ENCODE data around the gene NRXN3. TPM values are rescaled to one million over a fixed set of nuclear protein-coding genes. Genes with fewer than 3 reads are reported as not detected.

Gene NRXN3
- polyA plus RNA-seq, 1 experiment = 1.1 TPM

DNA sequence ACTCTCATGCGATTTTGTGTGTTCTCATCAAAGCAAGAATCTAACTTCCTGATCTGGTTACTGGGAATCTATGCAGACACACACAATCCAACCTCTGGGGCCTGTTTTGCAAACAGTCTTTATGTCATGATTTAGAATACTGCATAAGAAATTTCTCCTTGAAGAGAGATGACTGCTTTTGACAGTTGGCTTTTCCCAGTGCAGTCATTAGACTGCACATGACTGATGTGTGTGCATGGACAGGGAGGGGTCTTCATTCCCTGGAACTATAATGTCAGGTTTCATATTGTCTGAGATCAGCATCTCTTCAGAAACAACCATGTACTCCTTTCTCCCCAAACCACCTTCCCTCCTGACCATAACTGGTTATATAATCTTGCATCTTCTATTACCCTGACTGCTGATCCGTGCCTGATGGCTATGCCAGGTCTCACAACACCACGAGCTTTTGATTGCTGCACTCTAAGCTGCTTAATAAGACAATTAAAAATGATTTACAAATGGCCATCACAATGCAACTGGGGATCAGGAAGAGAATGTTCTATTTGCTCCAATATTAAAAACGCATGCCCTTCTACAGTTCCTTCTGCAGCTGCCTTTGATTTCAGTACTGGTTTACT is 995.4 kb downstream of the NRXN3 start:
- POLR2A ChIA-PET = no interaction called here
- Histone ChIP-seq H3K9me3 (ENCODE audit: control insufficient read depth, insufficient read depth, low read length) (no peaks in the 10 kb centered on the region), H3K27ac (ENCODE audit: low read depth, low read length) (no peak overlapping the region), H3K4me3 (ENCODE audit: low read depth, low read length) (no peak overlapping the region), H3K27me3 (ENCODE audit: control insufficient read depth, insufficient read depth, low read length) (no peaks in the 10 kb centered on the region)
- TF ChIP-seq CTCF (IDR thresholded peaks at IDR 0.05; ENCODE audit: low read depth, low read length) = no peak
- CTCF ChIA-PET = no interaction called here
- DNase-seq (ENCODE audit: low read depth, low spot score) = no peak

GRCh38 chr14:79166171-79166570 is 996.0 kb downstream of the NRXN3 start:
- H3K9me3 ChIP-seq (ENCODE audit: control insufficient read depth, insufficient read depth, low read length) = no peaks in the 10 kb centered on the region
- TF ChIP-seq CTCF (IDR thresholded peaks at IDR 0.05; ENCODE audit: low read depth, low read length) = no peak
- POLR2A ChIA-PET = no interaction called here
- H3K27ac ChIP-seq (ENCODE audit: low read depth, low read length) = no peak overlapping the region
- H3K4me3 ChIP-seq (ENCODE audit: low read depth, low read length) = no peak overlapping the region
- no peak for DNase-seq (ENCODE audit: low read depth, low spot score)
- CTCF ChIA-PET = no interaction called here
- H3K27me3 ChIP-seq (ENCODE audit: control insufficient read depth, insufficient read depth, low read length) = no peaks in the 10 kb centered on the region

GRCh38 chr14:79167957-79168356 is 997.8 kb downstream of the NRXN3 start:
- no peak overlapping the region for H3K27ac ChIP-seq (ENCODE audit: low read depth, low read length)
- TF ChIP-seq CTCF (IDR thresholded peaks at IDR 0.05; ENCODE audit: low read depth, low read length) = no peak
- H3K9me3 ChIP-seq (ENCODE audit: control insufficient read depth, insufficient read depth, low read length) = no peaks in the 10 kb centered on the region
- H3K4me3 ChIP-seq (ENCODE audit: low read depth, low read length) = no peak overlapping the region
- DNase-seq (ENCODE audit: low read depth, low spot score) = no peak
- ChIA-PET POLR2A (no interaction called here), CTCF (interaction anchor here (0.7 kb wide), 1 partner anchor 68 kb away, joined by 3 read pairs; no protein-coding TSS in a partner anchor)
- H3K27me3 ChIP-seq (ENCODE audit: control insufficient read depth, insufficient read depth, low read length) = no peaks in the 10 kb centered on the region

- CTCF ChIA-PET = no interaction called here
- H3K4me3 ChIP-seq (ENCODE audit: low read depth, low read length) = no peak overlapping the region
- no peak for TF ChIP-seq CTCF (IDR thresholded peaks at IDR 0.05; ENCODE audit: low read depth, low read length)
- H3K27ac ChIP-seq (ENCODE audit: low read depth, low read length) = no peak overlapping the region
- no peaks in the 10 kb centered on the region for H3K9me3 ChIP-seq (ENCODE audit: control insufficient read depth, insufficient read depth, low read length)
- POLR2A ChIA-PET = no interaction called here
- DNase-seq (ENCODE audit: low read depth, low spot score) = no peak
- no peaks in the 10 kb centered on the region for H3K27me3 ChIP-seq (ENCODE audit: control insufficient read depth, insufficient read depth, low read length)
Observed at GRCh38 chr14:79175671-79176070, 1005.5 kb downstream of the NRXN3 start.

DNA sequence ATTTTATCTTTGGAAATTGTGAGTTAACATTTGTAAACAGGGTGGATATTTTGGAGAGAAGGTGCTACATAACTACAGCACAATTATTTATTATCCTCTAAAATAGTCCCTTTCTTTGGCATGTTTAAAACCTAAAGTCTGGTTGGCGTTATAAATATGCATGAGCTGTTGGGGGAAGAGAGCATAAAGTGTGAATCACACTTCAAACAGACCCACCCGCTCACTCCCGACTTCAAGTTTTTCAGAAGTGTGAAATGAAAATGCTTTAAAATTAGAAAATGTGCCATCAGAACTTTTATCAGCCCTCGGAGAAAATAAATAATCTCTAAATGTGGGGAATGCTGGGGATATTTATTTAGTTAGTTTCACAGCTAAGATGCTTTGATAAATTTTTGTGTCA is 1006.9 kb downstream of the NRXN3 start:
- POLR2A ChIA-PET = no interaction called here
- Histone ChIP-seq H3K27ac (ENCODE audit: low read depth, low read length) (no peak overlapping the region), H3K27me3 (ENCODE audit: control insufficient read depth, insufficient read depth, low read length) (no peaks in the 10 kb centered on the region), H3K4me3 (ENCODE audit: low read depth, low read length) (no peak overlapping the region), H3K9me3 (ENCODE audit: control insufficient read depth, insufficient read depth, low read length) (no peaks in the 10 kb centered on the region)
- DNase-seq (ENCODE audit: low read depth, low spot score) = no peak
- CTCF ChIA-PET = no interaction called here
- no peak for TF ChIP-seq CTCF (IDR thresholded peaks at IDR 0.05; ENCODE audit: low read depth, low read length)

Measured in AG04450 (cell line).